PC-9 (cell line): ENCODE results near the gene CNN2. TPM values are rescaled to one million over a fixed set of nuclear protein-coding genes. Genes with fewer than 3 reads are reported as not detected.

ENCODE experiments used
- BruUV-seq: library from RNA; stranded (reverse); fragments of 400-500 nt; replicated peaks from 2 replicates; lab custom pipeline; 2021; lab: Mats Ljungman, UMichigan
- CTCF ChIA-PET: fragments of 300-600 bp; sonication (Branson Sonifier 250); formaldehyde crosslinking; loops from one replicate; lab custom pipeline; 2022; ENCODE audit warnings: antibody characterized with exemption; lab: Charles Lee
- POLR2A ChIA-PET: fragments of 300-600 bp; sonication (Branson Sonifier 250); formaldehyde crosslinking; loops from one replicate; lab custom pipeline; 2022; ENCODE audit warnings: antibody characterized with exemption; ENCODE audit not compliant: unreplicated experiment; lab: Charles Lee
- DNase-seq, 2 experiments: peaks; one replicate each; pipeline versions ENCODE4 v3.0.0 to v3.0.0-alpha.2; 2015 to 2022; ENCODE audit warnings: mixed read lengths in 1 of 2
- H2AFZ ChIP-seq: fragments of 200-600 bp; sonication (generic); 2 replicates; pipeline ENCODE4 v1.8.1; 2017; ENCODE audit warnings: antibody characterized with exemption
- H3F3A ChIP-seq: fragments of 200-600 bp; sonication (generic); 2 replicates; pipeline ENCODE4 v1.8.1; 2017; ENCODE audit warnings: antibody characterized with exemption, mild to moderate bottlenecking, low read depth; ENCODE audit not compliant: insufficient read depth
- H3K27ac ChIP-seq: fragments of 200-600 bp; sonication (generic); 2 replicates; pipeline ENCODE4 v1.6.1; 2016; ENCODE audit warnings: mixed run types
- H3K27me3 ChIP-seq: fragments of 200-600 bp; sonication (generic); 2 replicates; pipeline ENCODE4 v1.6.1; 2016; ENCODE audit warnings: low read depth, mixed run types; ENCODE audit not compliant: insufficient read depth
- H3K36me3 ChIP-seq: fragments of 200-600 bp; sonication (generic); 2 replicates; pipeline ENCODE4 v1.6.1; 2016; ENCODE audit warnings: low read depth, mixed run types
- H3K4me1 ChIP-seq: fragments of 200-600 bp; sonication (generic); replicated peaks from 2 replicates; pipeline ENCODE4 v1.6.1; 2016; ENCODE audit warnings: mixed run types; ENCODE audit not compliant: insufficient read depth
- H3K4me2 ChIP-seq: fragments of 200-600 bp; sonication (generic); 2 replicates; pipeline ENCODE4 v1.6.1; 2017; ENCODE audit warnings: mixed run types
- H3K4me3 ChIP-seq: fragments of 200-600 bp; sonication (generic); 2 replicates; pipeline ENCODE4 v1.6.1; 2016; ENCODE audit warnings: mixed run types
- H3K79me2 ChIP-seq: fragments of 200-600 bp; sonication (generic); 2 replicates; pipeline ENCODE4 v1.6.1; 2017; ENCODE audit warnings: low read depth, mixed run types
- H3K9me2 ChIP-seq: fragments of 200-600 bp; sonication (generic); 2 replicates; pipeline ENCODE4 v1.8.1; 2017; ENCODE audit warnings: mild to moderate bottlenecking; ENCODE audit not compliant: insufficient read depth
- H3K9me3 ChIP-seq: fragments of 200-600 bp; sonication (generic); 2 replicates; pipeline ENCODE4 v1.8.1; 2016; ENCODE audit warnings: low read depth; ENCODE audit not compliant: insufficient read depth
- H4K20me1 ChIP-seq: fragments of 200-600 bp; sonication (generic); 2 replicates; pipeline ENCODE4 v1.8.1; 2017; ENCODE audit not compliant: insufficient read depth
- EZH2 ChIP-seq: fragments of 200-600 bp; sonication (generic); IDR thresholded peaks from 2 replicates; pipeline ENCODE4 v1.8.0; 2017; ENCODE audit warnings: antibody characterized with exemption, low read depth
- intact Hi-C: fragments of 100-400 bp; cut with micrococcal nuclease; formaldehyde crosslinking; loops from one replicate; pipeline ENCODE4 v1.10.0; 2022; ENCODE audit not compliant: unreplicated experiment
- total RNA-seq: library from RNA; stranded (reverse); gene quantifications from 2 replicates; pipeline ENCODE4 v1.2.3, GENCODE V29; 2021
- TF ChIP-seq, protein P1 (sequence below): fragments of 200-600 bp; sonication (generic); conservative IDR thresholded peaks from 2 replicates; pipeline ENCODE4 v1.6.1; 2017; ENCODE audit warnings: mixed run types, antibody characterized with exemption, mild to moderate bottlenecking, moderate library complexity

The CNN2 gene
- total RNA-seq, 1 experiment from 2014 or later: 206 TPM

DNA sequence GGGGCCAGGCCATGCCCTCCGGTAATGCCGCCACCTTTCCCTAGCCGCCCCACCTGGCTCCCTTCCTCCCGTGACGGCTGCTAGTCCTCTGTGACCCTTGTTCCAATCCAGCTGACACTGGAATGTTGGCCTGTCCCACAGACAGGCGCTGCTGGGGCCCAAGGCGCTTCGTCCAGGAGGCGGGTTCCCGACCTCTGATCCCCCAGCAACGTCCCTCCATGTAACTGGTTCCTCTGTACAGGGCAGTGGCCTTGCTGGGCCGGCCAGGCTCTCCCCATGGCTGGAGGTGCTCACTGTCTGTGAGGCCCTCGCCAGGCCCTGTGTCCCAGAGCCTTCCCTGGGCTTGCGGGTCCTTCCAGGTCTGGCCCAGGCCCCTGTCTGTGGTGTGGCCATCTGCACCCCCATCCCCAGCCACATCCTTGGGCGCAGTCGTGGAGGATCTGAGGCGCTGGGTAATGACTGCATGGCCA, 33.0 kb upstream of the CNN2 start:
- Histone ChIP-seq H3K4me2 (no peak overlapping the region), H3K4me1 (peaks cover 28% of the 10 kb centered on the region), H3F3A (peaks cover 56% of the 10 kb centered on the region; the same call in 1 of the 2 replicates), H2AFZ (no peak overlapping the region), H3K79me2 (no peaks in the 10 kb centered on the region), H3K4me3 (no peak overlapping the region), H3K36me3 (no peaks in the 10 kb centered on the region), H3K27ac (no peak overlapping the region), H3K9me2 (no peaks in the 10 kb centered on the region), H4K20me1 (peaks cover 36% of the 10 kb centered on the region), H3K9me3 (no peaks in the 10 kb centered on the region), H3K27me3 (peaks cover 14% of the 10 kb centered on the region)
- ChIA-PET POLR2A (no interaction called here), CTCF (no interaction called here)
- intact Hi-C loops: no loop called here
- BruUV-seq: no TSS peak
- no peak for DNase-seq
- TF ChIP-seq EZH2: no peak
- TF ChIP-seq, protein P1, sequence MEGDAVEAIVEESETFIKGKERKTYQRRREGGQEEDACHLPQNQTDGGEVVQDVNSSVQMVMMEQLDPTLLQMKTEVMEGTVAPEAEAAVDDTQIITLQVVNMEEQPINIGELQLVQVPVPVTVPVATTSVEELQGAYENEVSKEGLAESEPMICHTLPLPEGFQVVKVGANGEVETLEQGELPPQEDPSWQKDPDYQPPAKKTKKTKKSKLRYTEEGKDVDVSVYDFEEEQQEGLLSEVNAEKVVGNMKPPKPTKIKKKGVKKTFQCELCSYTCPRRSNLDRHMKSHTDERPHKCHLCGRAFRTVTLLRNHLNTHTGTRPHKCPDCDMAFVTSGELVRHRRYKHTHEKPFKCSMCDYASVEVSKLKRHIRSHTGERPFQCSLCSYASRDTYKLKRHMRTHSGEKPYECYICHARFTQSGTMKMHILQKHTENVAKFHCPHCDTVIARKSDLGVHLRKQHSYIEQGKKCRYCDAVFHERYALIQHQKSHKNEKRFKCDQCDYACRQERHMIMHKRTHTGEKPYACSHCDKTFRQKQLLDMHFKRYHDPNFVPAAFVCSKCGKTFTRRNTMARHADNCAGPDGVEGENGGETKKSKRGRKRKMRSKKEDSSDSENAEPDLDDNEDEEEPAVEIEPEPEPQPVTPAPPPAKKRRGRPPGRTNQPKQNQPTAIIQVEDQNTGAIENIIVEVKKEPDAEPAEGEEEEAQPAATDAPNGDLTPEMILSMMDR: no peak

DNA sequence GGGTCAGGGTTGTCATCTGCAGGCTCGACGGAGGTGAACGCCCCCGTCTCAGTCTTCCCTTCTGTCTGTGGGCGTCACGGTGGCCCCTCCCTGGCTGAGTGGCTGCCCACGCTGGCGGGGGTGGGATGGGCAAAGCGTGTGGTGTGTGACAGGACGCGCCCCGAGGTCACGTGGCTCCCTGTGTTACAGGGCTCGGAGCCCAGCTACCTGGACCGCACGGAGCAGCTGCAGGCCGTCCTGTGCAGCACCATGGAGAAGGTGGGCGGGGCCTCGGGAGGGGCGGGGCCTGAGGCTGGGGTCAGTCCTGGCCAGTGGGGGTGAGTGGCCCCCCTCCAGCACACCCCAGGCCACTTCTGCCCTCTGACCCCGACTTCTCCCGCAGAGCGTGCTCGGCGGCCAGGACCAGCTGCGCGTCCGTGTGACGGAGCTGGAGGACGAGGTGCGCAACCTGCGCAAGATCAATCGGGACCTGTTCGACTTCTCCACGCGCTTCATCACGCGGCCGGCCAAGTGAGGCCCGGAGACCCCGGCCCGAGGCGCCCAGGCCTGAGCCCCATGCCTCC, 32.5 kb upstream of the CNN2 start:
- Histone ChIP-seq H4K20me1 (peaks cover 36% of the 10 kb centered on the region), H3K9me3 (no peaks in the 10 kb centered on the region), H3K4me2 (no peak overlapping the region), H3K79me2 (no peaks in the 10 kb centered on the region), H3K36me3 (no peaks in the 10 kb centered on the region), H3F3A (peaks cover 59% of the 10 kb centered on the region; the same call in 1 of the 2 replicates), H3K4me1 (peaks cover 28% of the 10 kb centered on the region), H3K9me2 (no peaks in the 10 kb centered on the region), H3K4me3 (no peak overlapping the region), H3K27me3 (peaks cover 17% of the 10 kb centered on the region), H2AFZ (no peak overlapping the region), H3K27ac (no peak overlapping the region)
- BruUV-seq: no TSS peak
- DNase-seq: no peak
- POLR2A ChIA-PET: no interaction called here
- intact Hi-C loops: no loop called here
- CTCF ChIA-PET: no interaction called here
- TF ChIP-seq, protein P1: no peak
- no peak for TF ChIP-seq EZH2

DNA sequence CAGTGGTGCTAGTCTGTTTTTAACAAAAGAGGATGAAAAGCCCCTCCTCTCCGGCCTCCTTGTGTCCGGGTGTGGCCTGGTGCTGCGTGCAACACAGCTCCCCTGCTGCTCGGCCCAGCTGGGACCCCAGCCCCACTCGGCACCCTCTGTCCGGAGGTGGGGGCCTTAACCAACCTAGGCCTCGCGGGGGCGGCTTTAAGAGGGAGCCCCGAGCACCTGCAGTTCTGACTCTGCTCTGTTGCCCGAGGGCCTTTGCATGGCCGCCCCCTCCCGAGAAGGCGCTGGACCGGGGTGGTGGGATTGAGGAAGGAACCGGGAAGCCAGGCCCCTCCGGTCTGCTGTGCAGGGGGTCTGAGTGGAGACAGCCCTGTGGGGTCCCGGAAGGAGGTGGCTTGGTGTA, 31.9 kb upstream of the CNN2 start:
- intact Hi-C loops: no loop called here

More for the DNA sequence above, 31.9 kb upstream of the CNN2 start:
- Histone ChIP-seq H3K79me2 (no peaks in the 10 kb centered on the region), H3F3A (peaks cover 59% of the 10 kb centered on the region; the same call in 1 of the 2 replicates), H3K4me1 (peaks cover 28% of the 10 kb centered on the region), H3K36me3 (no peaks in the 10 kb centered on the region), H3K9me3 (no peaks in the 10 kb centered on the region), H4K20me1 (peaks cover 36% of the 10 kb centered on the region), H3K27me3 (peaks cover 23% of the 10 kb centered on the region), H3K4me3 (no peak overlapping the region), H3K4me2 (no peak overlapping the region), H3K27ac (no peak overlapping the region), H3K9me2 (no peaks in the 10 kb centered on the region), H2AFZ (no peak overlapping the region)
- no peak for TF ChIP-seq EZH2
- TF ChIP-seq, protein P1: no peak
- CTCF ChIA-PET: interaction anchor here (0.6 kb wide), 1 partner anchor 54 kb away, joined by 4 read pairs; no protein-coding TSS in a partner anchor
- no TSS peak for BruUV-seq
- POLR2A ChIA-PET: no interaction called here
- DNase-seq: no peak
